ENCODE results near the gene PTPN3. TPM values are rescaled to one million over a fixed set of nuclear protein-coding genes. Genes with fewer than 3 reads are reported as not detected.
A peak's percentile ranks its signal among the peaks of the same experiment; 100 is the strongest.

PTPN3 gene
- polyA plus RNA-seq, 1 of the 3 experiments (the other 2 are of a cell fraction): 7.5 TPM

DNA sequence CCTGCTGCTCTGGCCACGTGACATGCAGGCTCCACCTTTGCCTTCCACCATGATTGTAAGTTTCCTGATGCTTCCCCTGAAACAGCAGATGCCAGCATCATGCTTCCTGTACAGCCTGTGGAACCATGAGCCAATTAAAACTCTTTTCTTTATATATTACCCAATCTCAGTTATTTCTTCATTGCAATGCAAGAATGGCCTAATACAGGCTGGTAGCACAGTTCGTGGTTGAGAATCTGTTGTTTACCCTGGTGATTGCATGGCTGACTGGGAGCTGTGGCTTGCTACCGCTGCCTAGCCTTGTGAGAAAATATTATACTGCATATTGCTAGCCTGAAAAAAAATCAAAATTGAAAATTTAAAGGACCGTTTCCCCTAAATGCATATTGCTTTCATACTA lies 44.8 kb upstream of the PTPN3 start (continued):
- TF ChIP-seq, protein P1, sequence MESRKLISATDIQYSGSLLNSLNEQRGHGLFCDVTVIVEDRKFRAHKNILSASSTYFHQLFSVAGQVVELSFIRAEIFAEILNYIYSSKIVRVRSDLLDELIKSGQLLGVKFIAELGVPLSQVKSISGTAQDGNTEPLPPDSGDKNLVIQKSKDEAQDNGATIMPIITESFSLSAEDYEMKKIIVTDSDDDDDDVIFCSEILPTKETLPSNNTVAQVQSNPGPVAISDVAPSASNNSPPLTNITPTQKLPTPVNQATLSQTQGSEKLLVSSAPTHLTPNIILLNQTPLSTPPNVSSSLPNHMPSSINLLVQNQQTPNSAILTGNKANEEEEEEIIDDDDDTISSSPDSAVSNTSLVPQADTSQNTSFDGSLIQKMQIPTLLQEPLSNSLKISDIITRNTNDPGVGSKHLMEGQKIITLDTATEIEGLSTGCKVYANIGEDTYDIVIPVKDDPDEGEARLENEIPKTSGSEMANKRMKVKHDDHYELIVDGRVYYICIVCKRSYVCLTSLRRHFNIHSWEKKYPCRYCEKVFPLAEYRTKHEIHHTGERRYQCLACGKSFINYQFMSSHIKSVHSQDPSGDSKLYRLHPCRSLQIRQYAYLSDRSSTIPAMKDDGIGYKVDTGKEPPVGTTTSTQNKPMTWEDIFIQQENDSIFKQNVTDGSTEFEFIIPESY (IDR thresholded peaks at IDR 0.05; ENCODE audit: borderline replicate concordance, low read depth): no peak

GRCh38 chr9:109538346-109538745 lies 40.2 kb upstream of the PTPN3 start:
- Histone ChIP-seq H3K27me3 (ENCODE audit: insufficient read depth) (peaks cover 22% of the 10 kb centered on the region), H2AFZ (ENCODE audit: low read depth) (no peak overlapping the region), H3K27ac (ENCODE audit: low read depth in 2 of 2, low read length in 1 of 2) (no peak overlapping the region), H3K4me1 (ENCODE audit: control insufficient read depth in 1 of 2, insufficient read depth in 2 of 2, low read depth in 1 of 2, low read length in 1 of 2) (no peaks in the 10 kb centered on the region), H3F3A (replicated peaks; ENCODE audit: insufficient read depth) (no peaks in the 10 kb centered on the region), H4K20me1 (ENCODE audit: insufficient read depth) (no peaks in the 10 kb centered on the region), H3K9me2 (no peaks in the 10 kb centered on the region), H3K36me3 (replicated peaks in 1 of 2; ENCODE audit: control insufficient read depth in 1 of 2, insufficient read depth in 2 of 2, low read length in 1 of 2) (no peaks in the 10 kb centered on the region), H3K79me2 (ENCODE audit: insufficient read depth) (no peaks in the 10 kb centered on the region), H3K9ac (no peak overlapping the region), H3K4me2 (no peak overlapping the region), H3K9me3 (no peaks in the 10 kb centered on the region), H3K4me3 (ENCODE audit: low read depth in 2 of 2, low read length in 1 of 2) (no peak overlapping the region)
- no peak for TF ChIP-seq ELF1 (IDR thresholded peaks at IDR 0.05)
- no peak for TF ChIP-seq RAD21 (IDR thresholded peaks at IDR 0.05; ENCODE audit: low read length)
- TF ChIP-seq USF2 (IDR thresholded peaks at IDR 0.05; ENCODE audit: borderline replicate concordance, low read depth, low read length): no peak
- TF ChIP-seq CHD2 (IDR thresholded peaks at IDR 0.05; ENCODE audit: low read length, partially characterized antibody): no peak
- TF ChIP-seq USF1 (IDR thresholded peaks at IDR 0.05; ENCODE audit: borderline replicate concordance, low read depth): no peak
- POLR2A ChIA-PET: no interaction called here
- DNase-seq: no peak
- 10% methylated on average over 5 of the region's 5 CpGs for WGBS (ENCODE audit: low lambda C conversion rate)
- CTCF ChIA-PET: no interaction called here

GRCh38 chr9:109537288-109537687 lies 39.2 kb upstream of the PTPN3 start:
- peak overlapping the region; percentile 12; the same call in 1 of the 2 replicates for H2AFZ ChIP-seq (ENCODE audit: low read depth)
- 19% methylated on average over 6 of the region's 6 CpGs for WGBS (ENCODE audit: low lambda C conversion rate)
- CTCF ChIA-PET: no interaction called here

More at GRCh38 chr9:109537288-109537687, 39.2 kb upstream of the PTPN3 start:
- no peaks in the 10 kb centered on the region for H3F3A ChIP-seq (replicated peaks; ENCODE audit: insufficient read depth)
- H3K4me1 ChIP-seq (ENCODE audit: control insufficient read depth in 1 of 2, insufficient read depth in 2 of 2, low read depth in 1 of 2, low read length in 1 of 2): no peaks in the 10 kb centered on the region
- no peak overlapping the region for H3K9ac ChIP-seq
- no peaks in the 10 kb centered on the region for H3K36me3 ChIP-seq (replicated peaks in 1 of 2; ENCODE audit: control insufficient read depth in 1 of 2, insufficient read depth in 2 of 2, low read length in 1 of 2)
- no peak for DNase-seq
- POLR2A ChIA-PET: no interaction called here
- H3K9me2 ChIP-seq: no peaks in the 10 kb centered on the region
- H4K20me1 ChIP-seq (ENCODE audit: insufficient read depth): no peaks in the 10 kb centered on the region
- no peak for TF ChIP-seq MXI1 (IDR thresholded peaks at IDR 0.05; ENCODE audit: low read depth, low read length)
- no peak for TF ChIP-seq USF2 (IDR thresholded peaks at IDR 0.05; ENCODE audit: borderline replicate concordance, low read depth, low read length)
- no peak for TF ChIP-seq YY1 (IDR thresholded peaks at IDR 0.05; ENCODE audit: low read depth)
- TF ChIP-seq, protein P2, sequence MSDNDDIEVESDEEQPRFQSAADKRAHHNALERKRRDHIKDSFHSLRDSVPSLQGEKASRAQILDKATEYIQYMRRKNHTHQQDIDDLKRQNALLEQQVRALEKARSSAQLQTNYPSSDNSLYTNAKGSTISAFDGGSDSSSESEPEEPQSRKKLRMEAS (IDR thresholded peaks at IDR 0.05; ENCODE audit: low read depth): no peak
- H3K9me3 ChIP-seq: no peaks in the 10 kb centered on the region
- peaks cover 22% of the 10 kb centered on the region for H3K27me3 ChIP-seq (ENCODE audit: insufficient read depth)
- no peak overlapping the region for H3K4me3 ChIP-seq (ENCODE audit: low read depth in 2 of 2, low read length in 1 of 2)
- H3K27ac ChIP-seq (ENCODE audit: low read depth in 2 of 2, low read length in 1 of 2): no peak overlapping the region
- no peaks in the 10 kb centered on the region for H3K79me2 ChIP-seq (ENCODE audit: insufficient read depth)
- 0 out of 2 replicates have a peak overlapping the region, but pooled peaks have one; percentile 21 for H3K4me2 ChIP-seq
